DMS153 treated with DMSO at 0.1 percent for 48 hours (cell line): Measurements from ENCODE around the gene ZNF121.
"Not testable (repeated sequence)": the region's sequence is repeated elsewhere in the genome, so short reads cannot be mapped to it uniquely, and the experiment has no call there.

Source experiments
- DNase-seq: peaks from one replicate; lab custom pipeline; 2025; ENCODE audit not compliant: unreplicated experiment; lab: John Stamatoyannopoulos, UW

ZNF121 gene

DNA sequence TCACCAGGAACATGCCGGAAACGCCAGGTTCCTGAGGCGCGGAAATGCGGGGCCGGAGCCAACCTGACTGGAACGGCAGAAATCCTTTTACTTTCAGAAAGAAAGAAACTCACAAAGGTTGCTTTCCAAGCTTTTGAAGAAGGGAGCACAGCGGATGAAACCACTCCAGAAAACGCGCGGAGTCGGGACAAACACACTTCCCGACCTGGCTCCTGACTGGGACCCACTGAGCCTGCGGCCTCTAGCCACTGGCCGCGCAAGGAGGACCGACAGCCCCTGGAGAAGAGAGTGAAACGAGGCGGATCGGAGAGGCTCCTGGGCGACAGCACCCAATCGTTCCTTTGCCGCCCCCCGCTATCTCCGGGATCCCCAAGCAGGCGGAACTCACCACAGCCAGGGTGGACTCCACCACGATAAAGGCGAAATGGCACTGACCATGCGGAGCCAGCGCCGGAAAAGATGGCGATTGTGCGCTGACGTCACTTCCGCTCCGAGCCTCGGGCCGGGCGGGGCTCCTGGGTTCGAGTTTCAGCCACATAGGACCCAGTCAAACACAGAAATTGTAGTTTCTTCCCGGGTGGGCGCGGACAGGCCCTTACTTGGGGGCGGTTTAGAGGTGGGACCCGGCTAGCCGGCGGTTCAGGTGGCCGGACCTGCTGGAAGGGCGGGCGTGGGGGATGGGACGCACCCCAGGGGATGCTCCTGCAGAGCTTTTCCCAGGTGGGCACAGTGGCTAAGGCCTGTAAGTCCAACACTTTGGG lies at the start of gene ZNF121:
TSS of gene ZNF121 (minus strand) at position 432 of the 761 bp plus-strand sequence. CDS start 16,407 bp downstream, outside the sequence.
- DNase-seq, result peak; percentile 64

DNA sequence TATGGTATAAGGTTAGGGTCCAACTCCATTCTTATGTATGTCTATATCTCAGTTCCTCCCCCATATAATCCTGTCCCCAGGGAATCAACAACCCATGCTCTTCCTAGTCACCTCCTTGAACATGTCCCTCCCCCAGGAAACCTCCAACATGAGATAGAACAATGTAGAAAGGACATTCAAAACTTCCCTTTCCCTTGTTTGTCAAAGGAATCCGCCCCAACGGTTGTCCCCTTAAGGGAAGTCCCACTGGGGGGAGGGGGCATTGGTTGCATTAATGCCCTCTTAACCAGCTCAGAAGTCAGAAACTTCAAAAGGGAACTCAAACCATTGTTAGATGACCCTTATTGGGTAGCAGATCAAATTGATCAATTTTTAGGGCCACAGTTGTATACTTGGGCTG lies 43.6 kb upstream of the ZNF121 start:
- no peak for DNase-seq

DNA sequence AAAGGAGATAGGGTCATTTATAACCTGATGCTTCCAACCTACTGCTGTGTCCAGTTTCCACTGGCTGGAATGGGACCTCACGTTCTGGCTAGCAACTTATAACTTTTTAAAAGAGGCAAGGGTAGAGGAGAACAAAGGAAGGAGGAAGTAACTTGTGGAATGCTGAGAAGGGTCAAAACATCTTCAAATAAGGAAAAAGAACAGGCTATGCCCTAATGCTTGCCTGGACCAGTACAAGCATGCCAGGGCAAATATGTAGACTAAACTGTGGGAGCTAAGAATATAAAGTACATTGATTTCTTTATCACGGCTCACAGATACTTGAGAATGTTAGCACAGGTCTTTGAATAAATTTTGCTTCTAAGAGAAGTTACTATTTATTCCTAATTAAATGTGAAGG lies 38.2 kb upstream of the ZNF121 start:
- DNase-seq, result no peak

DNA sequence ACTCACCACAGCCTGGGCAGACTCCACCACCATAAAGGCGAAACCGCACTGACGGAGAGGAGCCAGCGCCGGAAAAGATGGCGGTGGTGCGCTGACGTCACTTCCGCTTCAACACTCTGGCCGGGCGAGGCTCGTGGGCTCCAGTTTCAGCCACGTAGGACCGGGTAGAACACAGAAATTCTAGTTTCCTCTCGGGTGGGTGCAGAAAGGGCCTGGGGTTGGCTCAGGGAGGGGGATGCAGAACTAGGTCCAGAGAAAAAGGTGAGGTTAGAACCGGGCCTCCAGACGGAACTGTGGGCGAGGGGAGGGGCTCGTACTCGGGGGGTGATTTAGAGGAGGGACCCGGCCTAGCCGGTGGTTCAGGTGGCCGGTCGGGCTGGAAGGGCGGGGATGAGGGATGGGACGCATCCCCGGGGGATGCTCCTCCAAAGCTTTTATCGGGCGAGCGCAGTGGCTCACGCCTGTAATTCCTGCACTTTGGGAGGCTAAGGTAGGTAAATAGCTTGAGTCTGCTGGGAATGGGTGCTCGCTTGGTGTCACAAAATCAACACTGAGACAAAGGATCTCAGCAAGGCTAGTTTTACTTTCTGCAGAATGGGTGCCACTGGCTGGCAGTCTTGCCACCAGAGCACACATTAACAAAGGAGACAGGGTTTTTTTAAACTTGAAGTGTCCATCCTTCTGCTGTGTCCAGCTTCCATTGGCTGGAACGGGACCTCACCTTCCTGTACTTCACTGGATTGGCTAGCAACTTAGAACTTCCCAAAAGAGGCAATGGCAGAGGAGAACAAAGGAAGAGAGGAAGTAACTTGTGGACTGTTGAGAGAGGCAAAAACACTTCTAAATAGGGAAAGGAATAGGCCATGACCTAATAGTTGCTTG lies 37.1 kb upstream of the ZNF121 start, which contains the start of gene ZNF561:
TSS of gene ZNF561 (minus strand) at position 77 of the 882 bp plus-strand sequence. CDS start 1,776 bp downstream, outside the sequence.
- peak; percentile 63 for DNase-seq

DNA sequence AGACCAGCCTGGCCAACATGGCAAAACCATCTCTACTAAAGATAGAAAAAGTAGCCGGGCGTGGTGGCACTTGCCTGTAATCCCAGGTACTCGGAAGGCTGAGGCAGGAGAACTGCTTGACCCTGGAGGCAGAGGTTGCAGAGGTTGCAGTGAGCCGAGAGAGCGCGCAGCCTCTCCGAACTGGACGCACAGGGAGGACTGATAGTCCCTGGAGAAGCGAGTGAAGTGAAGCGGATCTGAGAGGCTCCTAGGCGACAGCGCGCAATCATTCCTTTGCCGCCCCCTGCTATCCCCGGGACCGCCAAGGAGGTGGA lies 36.5 kb upstream of the ZNF121 start:
- no peak for DNase-seq

DNA sequence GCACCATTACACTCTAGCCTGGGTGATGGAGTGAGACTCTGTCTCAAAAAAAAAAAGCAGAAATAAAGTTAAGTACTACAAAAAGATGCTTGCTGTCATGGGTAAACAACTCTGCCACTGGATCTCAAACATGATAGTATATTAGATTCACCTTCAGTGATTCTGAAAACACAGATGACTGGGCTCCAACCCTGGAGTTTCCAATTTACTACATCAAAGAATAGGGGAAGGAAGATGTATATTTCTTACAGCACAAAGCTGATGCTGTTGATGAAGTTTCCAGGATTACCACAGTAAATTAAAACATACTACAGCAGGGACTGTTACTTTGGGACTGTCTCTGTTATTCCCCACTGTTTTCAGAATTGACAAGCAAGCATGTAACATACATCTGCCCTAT lies 31.5 kb upstream of the ZNF121 start:
- no peak for DNase-seq

DNA sequence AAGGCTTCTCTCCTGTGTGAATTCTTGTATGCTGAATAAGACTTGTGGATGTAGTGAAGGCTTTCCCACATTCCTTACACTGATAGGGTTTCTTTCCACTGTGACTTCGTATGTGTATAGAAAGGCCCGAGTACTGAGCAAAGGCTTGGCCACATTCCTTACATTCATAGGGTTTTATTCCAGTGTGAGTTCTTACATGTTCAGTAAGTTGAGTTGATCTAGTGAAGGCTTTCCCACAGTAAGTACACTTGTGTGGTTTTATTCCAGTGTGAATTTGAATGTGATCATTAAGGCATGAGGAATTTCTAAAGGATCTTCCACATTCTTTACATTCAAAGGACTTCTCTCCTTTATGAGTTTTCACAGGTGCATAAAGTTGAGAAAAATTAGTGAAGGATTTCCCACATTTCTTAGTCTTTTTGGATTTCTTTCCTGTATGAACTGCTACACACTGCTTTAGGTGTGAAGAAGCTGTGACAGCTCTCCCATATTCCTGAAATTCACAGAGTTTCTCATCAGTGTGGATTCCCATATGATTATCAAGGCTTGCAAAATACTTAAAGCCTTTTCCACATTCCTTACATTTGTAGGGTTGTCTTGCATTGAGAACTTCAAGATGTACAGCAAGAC lies 26.3 kb upstream of the ZNF121 start:
- no peak for DNase-seq

DNA sequence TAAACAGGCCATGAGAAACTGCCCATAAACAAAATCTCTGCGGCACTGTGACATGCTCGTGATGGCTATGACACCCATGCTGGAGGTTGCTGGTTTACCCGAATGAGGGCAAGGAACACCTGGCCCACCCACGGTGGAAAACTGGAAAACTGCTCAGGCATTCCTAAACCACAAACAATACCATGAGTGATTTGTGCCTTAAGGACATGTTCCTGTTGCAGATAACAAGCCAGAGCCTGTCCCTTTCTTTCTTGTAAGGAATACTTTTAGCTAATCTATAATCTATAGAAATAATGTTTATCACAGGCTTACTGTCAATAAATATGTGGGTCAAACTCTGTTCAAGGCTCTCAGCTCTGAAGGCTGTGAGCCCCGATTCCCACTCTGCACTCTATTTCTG lies 24.6 kb upstream of the ZNF121 start:
- no peak for DNase-seq

DNA sequence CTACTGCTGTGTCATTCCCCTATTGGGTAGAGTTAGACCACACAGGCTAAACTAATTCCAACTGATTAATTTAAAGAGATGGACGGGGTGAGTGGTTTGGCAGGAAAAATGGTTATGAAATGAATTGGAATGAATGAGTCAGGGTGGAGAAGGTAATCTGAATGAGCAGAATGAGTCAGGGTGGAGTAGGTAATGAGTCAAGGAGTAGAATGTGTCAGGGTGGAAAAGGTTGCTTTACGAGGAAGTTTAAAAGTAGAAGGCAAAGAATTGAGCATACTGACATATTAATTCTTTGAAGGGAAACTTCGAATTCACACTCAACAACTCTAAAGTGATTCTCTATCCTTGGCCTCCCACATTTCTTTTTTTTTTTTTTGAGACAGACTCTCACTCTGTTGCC lies 12.7 kb upstream of the ZNF121 start:
- DNase-seq, result no peak

DNA sequence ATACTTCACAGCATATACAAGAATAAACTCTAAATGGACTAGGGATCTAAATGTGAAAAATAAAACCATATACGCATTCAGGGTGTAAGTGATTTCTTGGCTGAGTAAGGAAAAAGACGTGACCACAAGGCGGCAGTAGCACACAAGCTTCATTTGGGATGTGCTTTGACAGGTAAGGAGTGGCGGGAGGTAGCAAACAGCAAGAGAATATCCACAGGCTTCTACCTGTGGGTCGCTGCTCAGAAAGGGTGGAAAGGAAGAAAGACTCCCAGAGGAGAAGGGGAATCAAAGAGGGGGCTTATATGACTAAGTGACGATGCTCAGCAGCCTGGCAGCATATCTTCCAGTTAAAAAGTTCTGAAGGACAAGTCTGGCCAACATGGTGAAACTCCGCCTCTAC lies 2.5 kb upstream of the ZNF121 start:
- peak; percentile 6 for DNase-seq

DNA sequence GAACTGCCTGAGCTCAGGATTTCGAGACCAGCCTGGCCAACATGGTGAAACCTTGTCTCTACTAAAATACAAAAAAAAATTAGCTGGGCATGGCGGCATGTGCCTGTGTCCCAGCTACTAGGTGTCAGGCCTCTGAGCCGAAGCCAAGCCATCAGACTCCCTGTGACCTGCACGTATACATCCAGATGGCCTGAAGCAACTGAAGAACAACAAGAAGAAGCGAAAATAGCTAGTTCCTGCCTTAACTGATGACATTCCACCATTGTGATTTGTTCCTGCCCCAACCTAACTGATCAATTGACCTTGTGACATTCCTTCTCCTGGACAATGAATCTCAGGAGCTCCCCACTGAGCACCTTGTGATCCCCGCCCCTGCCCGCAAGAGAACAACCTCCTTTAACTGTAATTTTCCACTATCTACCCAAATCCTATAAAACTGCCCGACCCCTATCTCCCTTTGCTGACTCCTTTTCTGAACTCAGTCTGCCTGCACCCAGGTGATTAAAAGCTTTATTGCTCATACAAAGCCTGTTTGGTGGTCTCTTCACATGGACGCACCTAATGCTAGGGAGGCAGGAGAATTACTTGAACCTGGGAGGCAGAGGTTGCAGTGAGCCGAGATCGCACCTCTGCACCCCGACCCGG lies 2.1 kb downstream of the ZNF121 start:
- DNase-seq, result not testable (repeated sequence)

DNA sequence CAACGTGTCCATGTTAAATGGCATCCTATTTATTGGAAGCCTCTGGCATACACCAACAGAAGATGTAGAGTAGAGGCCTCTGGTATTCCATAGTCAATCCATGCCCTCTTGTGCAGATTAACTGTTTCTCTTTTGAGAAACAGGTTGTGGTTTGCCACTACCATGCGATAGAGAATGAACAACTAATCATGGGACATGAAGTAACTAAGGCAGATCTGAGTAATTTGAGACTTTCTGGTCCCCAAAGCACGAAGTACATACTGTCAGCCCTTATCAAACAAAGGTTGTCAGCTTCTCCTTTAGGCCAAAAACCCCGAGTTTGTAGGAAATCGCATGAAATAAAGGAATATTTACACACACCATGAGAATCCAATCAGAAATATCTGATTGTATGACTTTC lies 3.6 kb downstream of the ZNF121 start:
- no peak for DNase-seq

DNA sequence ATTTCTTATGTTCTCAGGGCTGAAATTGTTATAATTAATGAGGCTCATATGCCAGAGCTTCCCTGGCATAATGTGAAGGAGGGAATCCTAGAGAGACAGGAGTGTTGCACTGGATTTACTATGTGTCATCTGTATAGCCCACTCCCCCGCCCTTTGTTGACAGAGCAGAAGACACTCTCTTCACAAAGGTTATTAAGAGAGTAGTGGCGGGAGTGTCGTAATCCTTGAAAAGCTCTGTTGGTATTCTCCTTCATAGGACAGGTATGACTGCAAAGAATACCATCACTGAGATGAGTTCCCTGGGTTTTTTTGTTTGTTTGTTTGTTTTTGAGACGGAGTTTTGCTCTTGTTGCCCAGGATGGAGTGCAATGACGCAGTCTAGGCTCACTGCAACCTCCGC lies 14.0 kb downstream of the ZNF121 start:
- DNase-seq, result no peak

DNA sequence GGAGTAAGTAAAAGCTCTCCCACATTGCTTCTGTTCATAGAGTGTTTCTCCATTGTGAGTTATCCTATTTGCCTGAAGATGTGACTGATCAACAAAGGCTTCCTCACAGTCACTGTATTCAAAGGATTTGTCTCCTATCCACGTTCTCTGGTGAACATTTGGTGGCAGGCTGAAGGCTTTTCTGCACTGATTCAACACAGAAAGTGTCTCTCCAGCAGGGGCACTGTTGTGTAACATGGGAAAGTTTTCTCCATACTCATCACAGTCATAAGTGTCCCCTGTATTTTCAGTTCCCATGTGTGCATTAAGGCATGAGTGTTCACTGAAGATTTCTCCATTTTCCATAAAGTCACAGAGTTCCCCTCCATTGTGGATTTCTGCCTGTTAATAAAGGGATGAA lies 17.6 kb downstream of the ZNF121 start:
- DNase-seq, result no peak

DNA sequence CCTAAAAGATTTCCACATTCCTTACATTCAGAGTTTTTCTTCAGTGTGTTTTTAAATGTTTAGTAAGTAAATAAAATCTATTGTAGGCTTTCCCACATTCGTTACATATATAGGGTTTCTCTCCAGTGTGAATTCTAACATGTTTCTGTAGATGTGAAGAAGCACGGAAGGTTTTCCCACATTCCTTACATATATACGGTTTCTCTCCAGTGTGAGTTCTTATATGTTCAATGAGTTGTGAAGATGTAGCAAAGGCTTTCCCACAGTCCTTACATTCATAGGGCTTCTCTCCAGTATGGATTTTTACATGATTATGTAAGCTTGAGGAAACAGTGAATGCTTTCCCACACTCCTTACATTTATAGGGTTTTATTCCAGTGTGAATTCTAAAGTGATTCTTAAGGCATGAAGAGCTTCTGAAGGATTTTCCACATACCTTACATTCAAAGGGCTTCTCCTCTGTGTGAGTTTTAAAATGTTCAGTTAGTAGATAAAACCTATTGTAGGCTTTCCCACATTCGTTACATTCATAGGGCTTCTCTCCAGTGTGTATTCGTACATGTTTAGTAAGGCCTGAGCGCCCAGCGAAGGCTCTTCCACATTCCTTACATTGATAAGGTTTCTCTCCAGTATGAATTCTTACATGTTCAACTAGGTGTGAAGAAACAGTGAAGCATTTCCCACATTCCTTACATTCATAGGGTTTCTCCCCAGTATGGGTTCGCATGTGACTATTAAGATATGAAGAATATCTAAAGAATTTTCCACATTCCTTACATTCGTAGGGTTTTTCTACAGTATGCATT lies 18.2 kb downstream of the ZNF121 start:
- DNase-seq, result peak; percentile 1

DNA sequence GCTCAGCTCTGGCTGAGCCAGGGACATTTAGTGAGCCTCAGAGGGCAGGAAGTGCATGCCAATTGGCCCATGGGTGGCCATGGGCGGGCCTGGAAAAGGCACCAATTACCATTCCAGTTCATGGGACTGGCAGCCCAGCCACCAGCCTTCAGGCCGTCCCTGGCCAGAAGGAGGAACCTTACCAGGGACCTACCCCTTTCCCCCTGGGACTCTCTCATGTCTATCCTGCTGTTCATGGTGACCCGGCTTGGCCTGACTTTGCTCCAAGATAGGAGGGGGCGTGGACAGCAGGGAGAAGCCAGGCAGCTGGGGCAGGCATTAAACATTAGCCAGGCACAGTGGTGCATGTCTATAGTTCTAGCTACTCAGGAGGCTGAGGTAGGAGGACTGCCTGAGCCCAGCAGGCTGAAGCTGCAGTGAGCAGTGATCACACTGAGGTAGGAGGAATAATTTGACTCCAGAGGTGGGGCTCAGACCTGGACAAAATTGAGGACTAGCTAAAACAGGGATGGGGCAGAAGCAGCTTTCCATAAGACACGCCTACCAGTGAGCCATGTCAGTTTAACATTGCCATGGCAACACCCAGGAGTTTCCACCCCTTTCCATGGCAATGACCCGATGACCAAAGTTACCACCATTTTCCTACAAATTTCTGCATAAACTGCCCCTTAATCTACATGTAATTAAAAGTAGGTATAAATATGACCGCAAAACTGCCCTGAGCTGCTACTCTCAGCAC lies 31.6 kb downstream of the ZNF121 start:
- no peak for DNase-seq

DNA sequence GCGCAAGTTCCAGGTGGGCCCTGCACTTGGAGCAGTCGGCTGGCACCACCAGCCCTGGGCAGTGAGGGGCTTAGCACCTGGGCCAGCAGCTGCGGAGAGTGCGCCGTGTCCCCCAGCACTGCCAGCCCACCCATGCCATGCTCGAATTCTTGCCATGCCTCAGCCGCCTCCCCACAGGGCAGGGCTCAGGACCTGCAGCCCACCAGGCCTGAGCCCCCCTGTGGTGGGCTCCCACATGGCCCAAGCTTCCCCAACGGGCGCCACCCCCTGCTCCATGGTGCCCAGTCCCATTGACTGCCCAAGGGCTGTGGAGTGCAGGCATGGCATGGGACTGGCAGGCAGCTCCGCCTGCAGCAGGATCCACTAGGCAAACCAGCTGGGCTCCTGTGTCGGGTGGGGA lies 36.4 kb downstream of the ZNF121 start:
- no peak for DNase-seq

DNA sequence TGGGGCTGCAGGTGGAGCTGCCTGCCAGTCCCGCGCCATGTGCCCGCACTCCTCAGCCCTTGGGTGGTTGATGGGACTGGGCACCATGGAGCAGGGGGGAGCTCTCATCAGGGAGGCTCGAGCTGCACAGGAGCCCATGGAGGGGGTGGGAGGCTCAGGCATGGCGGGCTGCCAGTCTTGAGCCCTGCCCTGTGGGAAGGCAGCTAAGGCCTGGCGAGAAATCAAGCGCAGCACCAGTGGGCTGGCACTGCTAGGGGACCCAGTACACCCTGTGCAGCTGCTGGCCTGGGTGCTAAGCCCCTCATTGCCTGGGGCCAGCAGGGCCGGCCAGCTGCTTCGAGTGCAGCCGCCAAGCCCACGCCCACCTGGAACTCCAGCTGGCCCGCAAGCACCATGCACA lies 43.0 kb downstream of the ZNF121 start:
- DNase-seq, result not testable (repeated sequence)

DNA sequence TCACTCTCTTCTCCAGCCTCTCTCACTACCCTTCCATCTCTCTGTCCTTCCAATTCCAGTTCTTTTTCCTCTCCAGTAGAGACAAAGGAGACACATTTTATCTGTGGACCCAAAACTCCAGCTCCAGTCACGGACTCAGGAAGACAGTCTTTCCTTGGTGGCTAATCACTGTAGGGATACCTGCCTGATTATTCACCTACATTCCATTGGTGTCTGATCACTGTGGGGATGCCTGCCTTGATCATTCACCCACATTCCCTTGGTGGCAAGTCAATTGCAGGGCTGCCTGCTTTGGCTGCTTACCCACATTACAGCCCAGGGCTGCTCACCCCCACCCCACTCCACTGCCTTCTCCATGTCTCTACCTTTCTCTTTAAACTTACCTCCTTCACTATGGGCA lies 44.4 kb downstream of the ZNF121 start:
- DNase-seq, result not testable (repeated sequence)

DNA sequence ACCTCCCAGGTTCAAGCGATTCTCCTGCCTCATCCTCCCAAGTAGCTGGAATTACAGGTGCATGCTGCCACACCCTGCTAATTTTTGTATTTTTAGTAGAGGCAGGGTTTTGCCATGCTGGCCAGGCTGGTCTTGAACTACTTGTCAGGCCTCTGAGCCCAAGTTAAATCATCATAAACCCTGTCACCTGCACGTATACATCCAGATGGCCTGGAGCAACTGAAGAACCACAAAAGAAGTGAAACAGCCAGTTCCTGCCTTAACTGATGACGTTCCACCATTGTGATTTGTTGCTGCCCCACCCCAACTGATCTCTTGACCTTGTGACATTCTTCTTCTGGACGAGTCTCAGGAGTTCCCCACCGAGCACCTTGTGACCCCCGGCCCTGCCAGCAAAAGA lies 45.1 kb downstream of the ZNF121 start:
- not testable (repeated sequence) for DNase-seq
